ENCODE measurements around the gene GGTLC3.
"Not testable (repeated sequence)": the region's sequence is repeated elsewhere in the genome, so short reads cannot be mapped to it uniquely, and the experiment has no call there.

GGTLC3 gene

GRCh38 chr22:18518061-18518460 is at the start of gene GGTLC3:
TSS of gene GGTLC3 (minus strand) at chr22:18518161. CDS start at chr22:18517897, 264 bp downstream.
- DNase-seq, result not testable (repeated sequence)

- not testable (repeated sequence) for DNase-seq
Observed at GRCh38 chr22:18560099-18560974, 42.4 kb upstream of the GGTLC3 start.

GRCh38 chr22:18558939-18559338 is 41.0 kb upstream of the GGTLC3 start:
- not testable (repeated sequence) for DNase-seq

GRCh38 chr22:18558516-18558915 is 40.6 kb upstream of the GGTLC3 start:
- not testable (repeated sequence) for DNase-seq

- DNase-seq, result not testable (repeated sequence)
Observed at GRCh38 chr22:18554280-18555256, 36.6 kb upstream of the GGTLC3 start.

- not testable (repeated sequence) for DNase-seq
Observed at GRCh38 chr22:18552839-18553597, 35.1 kb upstream of the GGTLC3 start.

GRCh38 chr22:18551046-18551445 is 33.1 kb upstream of the GGTLC3 start:
- DNase-seq, result not testable (repeated sequence)

- not testable (repeated sequence) for DNase-seq
Observed at GRCh38 chr22:18549458-18550179, 31.7 kb upstream of the GGTLC3 start.

GRCh38 chr22:18544615-18545014 is 26.7 kb upstream of the GGTLC3 start:
- not testable (repeated sequence) for DNase-seq

GRCh38 chr22:18543400-18543799 is 25.4 kb upstream of the GGTLC3 start:
- DNase-seq, result not testable (repeated sequence)

GRCh38 chr22:18539994-18540393 is 22.0 kb upstream of the GGTLC3 start:
- not testable (repeated sequence) for DNase-seq

- not testable (repeated sequence) for DNase-seq
Observed at GRCh38 chr22:18534315-18534714, 16.4 kb upstream of the GGTLC3 start.

GRCh38 chr22:18533633-18534032 is 15.7 kb upstream of the GGTLC3 start:
- not testable (repeated sequence) for DNase-seq

GRCh38 chr22:18529416-18530145 is 11.6 kb upstream of the GGTLC3 start:
- DNase-seq, result not testable (repeated sequence)

GRCh38 chr22:18528597-18529415 is 10.8 kb upstream of the GGTLC3 start:
- DNase-seq, result peak; percentile 90

GRCh38 chr22:18527752-18528596 is 10.0 kb upstream of the GGTLC3 start, which contains the start of gene TMEM191B:
TSS of gene TMEM191B (plus strand) at chr22:18527802. CDS start at chr22:18527981, 179 bp downstream.
- DNase-seq, result not testable (repeated sequence)

GRCh38 chr22:18523328-18523727 is 5.4 kb upstream of the GGTLC3 start:
- not testable (repeated sequence) for DNase-seq

GRCh38 chr22:18522762-18523161 is 4.8 kb upstream of the GGTLC3 start:
- DNase-seq, result not testable (repeated sequence)

GRCh38 chr22:18513454-18513853 is 4.5 kb downstream of the GGTLC3 start:
- DNase-seq, result not testable (repeated sequence)

Data from activated CD8-positive, alpha-beta memory T cell treated with anti-CD3 and anti-CD28 coated beads for 24 hours (primary cell).